ENCODE data around the gene SMPD4. TPM values are rescaled to one million over a fixed set of nuclear protein-coding genes. Genes with fewer than 3 reads are reported as not detected.
"Not testable (repeated sequence)": the region's sequence is repeated elsewhere in the genome, so short reads cannot be mapped to it uniquely, and the experiment has no call there.

SMPD4 gene
- total and polyA plus RNA-seq, 2 of the 4 experiments (the other 2 are of a cell fraction): 8.6 to 63.0 TPM

- 0 out of 2 replicates have a peak, but pooled peaks have one; percentile 15 for TF ChIP-seq USF2 (IDR thresholded peaks at IDR 0.05; ENCODE audit: low read depth, low read length)
- TF ChIP-seq MAZ (IDR thresholded peaks at IDR 0.05; ENCODE audit: borderline replicate concordance, low read depth, low read length): 0 out of 2 replicates have a peak, but pooled peaks have one; percentile 47
- TF ChIP-seq RFX5 (IDR thresholded peaks at IDR 0.05; ENCODE audit: low read depth, low read length): no peak
Observed at GRCh38 chr2:130181325-130181879, at the start of gene SMPD4 (continued).

GRCh38 chr2:130230907-130231306 is 49.5 kb upstream of the SMPD4 start:
- H4K5ac ChIP-seq (ENCODE audit: low read depth, low read length); dilution Hi-C loops (cut with HindIII; ENCODE audit: low sequenced_read_pairs, unreplicated experiment); H2AFZ ChIP-seq (replicated peaks; ENCODE audit: low read length, poor library complexity); DNase-seq; H3K27ac ChIP-seq (ENCODE audit: insufficient read depth, low read length); H2AK5ac ChIP-seq (ENCODE audit: low read depth, low read length); H4K20me1 ChIP-seq (ENCODE audit: insufficient read depth, low read length); H3K36me3 ChIP-seq (ENCODE audit: control insufficient read depth, insufficient read depth, low read length); H2BK120ac ChIP-seq (ENCODE audit: low read depth, low read length); H4K91ac ChIP-seq (ENCODE audit: insufficient read depth, low read depth, low read length); POLR2A ChIA-PET (ENCODE audit: unreplicated experiment); H3K4ac ChIP-seq (ENCODE audit: low read depth, low read length); H4K8ac ChIP-seq (ENCODE audit: low read depth in 2 of 2, low read length in 2 of 2); H3K4me1 ChIP-seq (ENCODE audit: control insufficient read depth, insufficient read depth, low read length); BruUV-seq (replicated peaks); H3K79me1 ChIP-seq (ENCODE audit: low read depth in 1 of 2, low read length in 2 of 2); H3K14ac ChIP-seq (replicated peaks; ENCODE audit: low read depth, low read length); CTCF ChIA-PET; H2AK9ac ChIP-seq (replicated peaks; ENCODE audit: low read depth, low read length, poor library complexity); H3K9ac ChIP-seq (ENCODE audit: low read depth, low read length); H3K56ac ChIP-seq (ENCODE audit: extremely low read depth, insufficient read depth, low read length); H3K9me3 ChIP-seq (ENCODE audit: control insufficient read depth, insufficient read depth, low read length); H3K18ac ChIP-seq (ENCODE audit: low read depth, low read length); H2BK20ac ChIP-seq (ENCODE audit: low read depth, low read length); H2BK15ac ChIP-seq (ENCODE audit: low read depth, low read length); H3K9me1 ChIP-seq (ENCODE audit: insufficient read depth, low read length); H2BK5ac ChIP-seq (ENCODE audit: low read depth, low read length, poor library complexity, severe bottlenecking); H3K4me3 ChIP-seq (ENCODE audit: insufficient read depth, low read depth, low read length); ATAC-seq (ENCODE audit: low read depth); H3K4me2 ChIP-seq (ENCODE audit: low read depth, low read length); intact Hi-C loops (cut with micrococcal nuclease); H3K27me3 ChIP-seq (ENCODE audit: control insufficient read depth, insufficient read depth, low read length); in situ Hi-C loops (cut with MboI; ENCODE audit: low sequenced_read_pairs); H3K23ac ChIP-seq (ENCODE audit: low read depth, low read length): not testable (repeated sequence)
- WGBS, 2 experiments (ENCODE audit: extremely low coverage in 2 of 2, insufficient read length in 1 of 2): 100% methylated on average over 3 of the region's 15 CpGs; no CpG with 5 or more reads in 1 of the 2 experiments

GRCh38 chr2:130230376-130230775 is 49.0 kb upstream of the SMPD4 start:
- H4K91ac ChIP-seq (ENCODE audit: insufficient read depth, low read depth, low read length); H3K9me1 ChIP-seq (ENCODE audit: insufficient read depth, low read length); H3K18ac ChIP-seq (ENCODE audit: low read depth, low read length); H2AK9ac ChIP-seq (replicated peaks; ENCODE audit: low read depth, low read length, poor library complexity); H3K27me3 ChIP-seq (ENCODE audit: control insufficient read depth, insufficient read depth, low read length); H3K4me3 ChIP-seq (ENCODE audit: insufficient read depth, low read depth, low read length); H2BK15ac ChIP-seq (ENCODE audit: low read depth, low read length); H2BK20ac ChIP-seq (ENCODE audit: low read depth, low read length); dilution Hi-C loops (cut with HindIII; ENCODE audit: low sequenced_read_pairs, unreplicated experiment); H3K23ac ChIP-seq (ENCODE audit: low read depth, low read length); H4K5ac ChIP-seq (ENCODE audit: low read depth, low read length); H2BK5ac ChIP-seq (ENCODE audit: low read depth, low read length, poor library complexity, severe bottlenecking); H3K9me3 ChIP-seq (ENCODE audit: control insufficient read depth, insufficient read depth, low read length); BruUV-seq (replicated peaks); in situ Hi-C loops (cut with MboI; ENCODE audit: low sequenced_read_pairs); H3K14ac ChIP-seq (replicated peaks; ENCODE audit: low read depth, low read length); CTCF ChIA-PET; H3K4ac ChIP-seq (ENCODE audit: low read depth, low read length); DNase-seq; POLR2A ChIA-PET (ENCODE audit: unreplicated experiment); H3K36me3 ChIP-seq (ENCODE audit: control insufficient read depth, insufficient read depth, low read length); H3K79me1 ChIP-seq (ENCODE audit: low read depth in 1 of 2, low read length in 2 of 2); ATAC-seq (ENCODE audit: low read depth); H3K4me1 ChIP-seq (ENCODE audit: control insufficient read depth, insufficient read depth, low read length); H2AFZ ChIP-seq (replicated peaks; ENCODE audit: low read length, poor library complexity); H3K56ac ChIP-seq (ENCODE audit: extremely low read depth, insufficient read depth, low read length); H4K8ac ChIP-seq (ENCODE audit: low read depth in 2 of 2, low read length in 2 of 2); H3K4me2 ChIP-seq (ENCODE audit: low read depth, low read length); H3K27ac ChIP-seq (ENCODE audit: insufficient read depth, low read length); intact Hi-C loops (cut with micrococcal nuclease); H2AK5ac ChIP-seq (ENCODE audit: low read depth, low read length); H3K9ac ChIP-seq (ENCODE audit: low read depth, low read length); H2BK120ac ChIP-seq (ENCODE audit: low read depth, low read length); H4K20me1 ChIP-seq (ENCODE audit: insufficient read depth, low read length): not testable (repeated sequence)
- WGBS, 2 experiments (ENCODE audit: extremely low coverage in 2 of 2, insufficient read length in 1 of 2): no CpG with 5 or more reads among the region's 18 CpGs

All from IMR-90 (cell line).